ENCODE measurements around the gene CACNA1G. TPM values are rescaled to one million over a fixed set of nuclear protein-coding genes. Genes with fewer than 3 reads are reported as not detected.

Gene CACNA1G
- total RNA-seq, 1 donor from 2014 or later, result 0.21 TPM

DNA sequence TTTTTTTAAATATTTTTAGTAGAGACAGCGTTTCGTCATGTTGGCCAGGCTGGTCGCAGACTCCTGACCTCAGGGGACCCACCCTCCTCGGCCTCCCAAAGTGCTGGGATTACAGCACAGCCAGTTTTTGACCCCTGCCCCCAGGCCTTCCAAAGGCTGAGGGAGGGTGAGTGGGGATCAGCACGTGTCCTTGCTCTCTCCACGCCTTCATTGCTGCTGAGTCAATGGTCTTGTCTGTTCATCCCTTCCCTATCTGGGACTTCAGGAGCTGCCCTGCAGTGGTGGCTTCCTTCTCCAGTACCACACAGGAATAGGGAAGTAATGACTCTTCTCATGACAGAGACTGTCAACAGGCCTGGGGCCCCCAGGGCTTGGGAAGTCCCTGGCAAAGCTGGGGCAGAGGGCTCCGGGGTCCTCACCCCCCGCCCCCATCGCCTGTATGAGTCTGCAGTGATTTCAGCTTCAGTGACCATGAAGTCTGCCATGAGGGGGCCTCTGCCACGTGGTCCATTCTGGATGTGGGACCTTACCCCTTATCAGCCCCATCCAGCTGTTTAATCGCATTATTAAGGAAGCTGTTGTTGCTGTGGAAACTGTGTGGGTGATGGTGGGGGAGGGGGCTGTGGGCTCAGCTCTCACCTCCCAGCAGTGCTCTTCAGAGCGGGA, 80.3 kb downstream of the CACNA1G start:
- H3K4me1 ChIP-seq, result peaks cover 48% of the 10 kb centered on the region
- H3K9me3 ChIP-seq, result no peaks in the 10 kb centered on the region
- DNase-seq (no peak), ATAC-seq (peak; percentile 17 to 46)
- no peak overlapping the region for H3K4me3 ChIP-seq
- H3K36me3 ChIP-seq, result no peaks in the 10 kb centered on the region
- TF ChIP-seq, protein P1, sequence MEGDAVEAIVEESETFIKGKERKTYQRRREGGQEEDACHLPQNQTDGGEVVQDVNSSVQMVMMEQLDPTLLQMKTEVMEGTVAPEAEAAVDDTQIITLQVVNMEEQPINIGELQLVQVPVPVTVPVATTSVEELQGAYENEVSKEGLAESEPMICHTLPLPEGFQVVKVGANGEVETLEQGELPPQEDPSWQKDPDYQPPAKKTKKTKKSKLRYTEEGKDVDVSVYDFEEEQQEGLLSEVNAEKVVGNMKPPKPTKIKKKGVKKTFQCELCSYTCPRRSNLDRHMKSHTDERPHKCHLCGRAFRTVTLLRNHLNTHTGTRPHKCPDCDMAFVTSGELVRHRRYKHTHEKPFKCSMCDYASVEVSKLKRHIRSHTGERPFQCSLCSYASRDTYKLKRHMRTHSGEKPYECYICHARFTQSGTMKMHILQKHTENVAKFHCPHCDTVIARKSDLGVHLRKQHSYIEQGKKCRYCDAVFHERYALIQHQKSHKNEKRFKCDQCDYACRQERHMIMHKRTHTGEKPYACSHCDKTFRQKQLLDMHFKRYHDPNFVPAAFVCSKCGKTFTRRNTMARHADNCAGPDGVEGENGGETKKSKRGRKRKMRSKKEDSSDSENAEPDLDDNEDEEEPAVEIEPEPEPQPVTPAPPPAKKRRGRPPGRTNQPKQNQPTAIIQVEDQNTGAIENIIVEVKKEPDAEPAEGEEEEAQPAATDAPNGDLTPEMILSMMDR (IDR thresholded peaks at IDR 0.05), result no peak
- peaks cover under 1% of the 10 kb centered on the region for H3K27me3 ChIP-seq (ENCODE audit: low read depth)
- intact Hi-C loops (cut with DNase I), result no loop called here
- H3K27ac ChIP-seq, result peak overlapping the region; percentile 48

DNA sequence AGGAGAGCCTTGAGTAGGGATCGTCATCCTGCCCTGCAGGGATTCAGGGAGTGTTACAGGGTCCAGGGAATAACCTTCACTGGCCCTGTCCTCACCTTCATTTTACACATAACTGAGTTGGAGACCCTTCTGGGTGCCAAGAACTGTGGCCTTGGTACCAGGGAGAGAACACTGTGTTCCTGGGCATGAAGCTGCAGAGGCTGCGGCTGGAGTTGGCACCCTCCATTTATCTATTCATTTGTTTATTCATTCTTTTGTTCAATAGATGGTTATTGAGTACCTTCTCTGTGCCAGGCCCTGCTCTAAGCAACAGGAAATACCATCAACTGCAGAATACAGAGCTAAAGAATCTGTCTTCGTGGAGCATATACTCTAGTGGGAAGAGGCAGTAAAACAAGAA, 80.8 kb downstream of the CACNA1G start:
- DNase-seq (no peak), ATAC-seq (no peak)
- intact Hi-C loops (cut with DNase I), result no loop called here
- no peaks in the 10 kb centered on the region for H3K27me3 ChIP-seq (ENCODE audit: low read depth)
- H3K4me3 ChIP-seq, result no peak overlapping the region
- H3K4me1 ChIP-seq, result peaks cover 43% of the 10 kb centered on the region
- TF ChIP-seq, protein P1 (IDR thresholded peaks at IDR 0.05), result no peak
- H3K27ac ChIP-seq, result no peak overlapping the region
- H3K9me3 ChIP-seq, result no peaks in the 10 kb centered on the region
- no peaks in the 10 kb centered on the region for H3K36me3 ChIP-seq

GRCh38 chr17:50642071-50642721, 81.7 kb downstream of the CACNA1G start:
- ATAC-seq, result no peak
- no peak overlapping the region for H3K27ac ChIP-seq

DNA sequence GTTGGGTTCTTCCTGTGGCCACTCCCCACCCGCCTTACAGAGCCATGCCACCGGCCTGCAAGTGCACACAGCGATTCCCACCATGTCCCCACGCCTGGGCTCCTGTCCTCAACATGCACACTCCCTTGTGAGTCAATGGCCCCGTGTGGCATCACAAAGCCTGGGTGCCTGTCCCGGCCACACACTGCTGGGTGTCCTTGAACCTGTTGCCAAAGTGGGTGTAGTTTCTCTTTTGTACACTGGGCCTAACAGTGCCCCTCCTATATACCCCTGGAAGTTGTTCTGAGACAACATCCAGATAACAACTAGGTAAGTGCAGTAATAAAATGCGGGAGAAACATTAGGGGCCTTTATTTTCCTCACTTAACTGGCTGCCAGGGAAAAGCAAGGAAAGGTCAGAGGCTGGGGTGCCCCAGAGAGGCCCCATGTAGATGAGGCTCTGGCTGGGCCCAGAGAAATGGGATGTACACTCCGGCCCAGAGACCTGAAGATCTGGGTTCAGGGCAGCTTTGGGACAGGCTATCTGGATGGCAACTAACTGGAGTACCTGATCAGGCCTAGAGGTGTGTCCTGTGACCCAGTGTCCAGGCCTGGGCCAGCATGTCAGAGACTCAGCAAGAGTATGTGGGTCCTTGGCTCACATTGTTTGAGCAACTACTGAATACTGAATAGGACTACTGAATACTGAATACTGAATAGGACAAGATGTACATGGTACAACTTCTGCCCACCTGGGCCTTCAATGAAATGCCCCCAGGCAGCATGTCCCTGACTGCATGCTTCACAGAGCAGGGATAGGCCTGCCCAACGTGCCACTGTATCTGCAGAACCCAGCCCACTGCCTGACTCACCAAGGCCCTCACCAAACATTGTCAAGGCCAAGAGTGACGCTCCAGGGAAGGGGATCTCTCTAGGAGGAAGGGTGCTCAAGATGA, 82.5 kb downstream of the CACNA1G start:
- no peaks in the 10 kb centered on the region for H3K36me3 ChIP-seq
- H3K9me3 ChIP-seq, result no peaks in the 10 kb centered on the region
- no peak overlapping the region for H3K27ac ChIP-seq
- H3K27me3 ChIP-seq (ENCODE audit: low read depth), result no peaks in the 10 kb centered on the region
- intact Hi-C loops (cut with DNase I), result no loop called here
- DNase-seq, result no peak
- ATAC-seq, result no peak
- TF ChIP-seq, protein P1 (IDR thresholded peaks at IDR 0.05), result no peak
- H3K4me3 ChIP-seq, result no peak overlapping the region
- peaks cover 36% of the 10 kb centered on the region for H3K4me1 ChIP-seq

More at GRCh38 chr17:50642071-50642721, 81.7 kb downstream of the CACNA1G start:
- H3K36me3 ChIP-seq, result no peaks in the 10 kb centered on the region
- DNase-seq, result no peak
- no peak overlapping the region for H3K4me3 ChIP-seq
- peaks cover 40% of the 10 kb centered on the region for H3K4me1 ChIP-seq
- H3K27me3 ChIP-seq (ENCODE audit: low read depth), result no peaks in the 10 kb centered on the region
- no peaks in the 10 kb centered on the region for H3K9me3 ChIP-seq
- intact Hi-C loops (cut with DNase I), result no loop called here
- TF ChIP-seq, protein P1 (IDR thresholded peaks at IDR 0.05), result no peak
